ENCODE data around the gene LYRM4. TPM values are rescaled to one million over a fixed set of nuclear protein-coding genes. Genes with fewer than 3 reads are reported as not detected.

LYRM4 gene
- total RNA-seq, 1 donor from 2014 or later: 27.8 TPM

DNA sequence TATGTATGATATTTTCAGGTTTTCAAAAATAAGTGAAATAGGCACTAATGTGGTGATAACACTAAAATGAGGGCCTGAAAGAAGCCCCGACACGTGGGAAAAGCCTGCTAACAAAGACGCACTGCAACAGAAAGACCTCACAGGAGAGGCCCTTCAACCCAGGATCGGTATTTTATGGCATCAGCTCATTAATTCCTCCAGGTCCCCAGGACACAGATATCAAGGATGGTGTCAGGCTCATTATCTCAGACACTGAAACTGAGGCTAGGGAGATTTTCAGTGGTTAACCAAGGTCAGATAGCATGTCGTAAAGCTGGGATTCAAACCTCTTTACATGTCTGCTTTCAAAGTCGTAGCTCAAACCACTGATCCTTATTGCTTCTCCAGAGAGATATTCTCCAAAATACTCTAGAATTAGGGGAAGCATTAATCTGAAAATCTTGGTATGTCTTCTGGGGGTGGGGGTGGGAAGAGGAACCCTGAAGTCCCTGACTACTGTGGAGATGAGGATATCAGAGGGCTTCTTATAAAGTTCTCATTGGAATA, 111.5 kb downstream of the LYRM4 start:
- H3K27me3 ChIP-seq (ENCODE audit: control insufficient read depth, insufficient read depth, low read length): no peaks in the 10 kb centered on the region
- H3K36me3 ChIP-seq (ENCODE audit: control insufficient read depth, insufficient read depth, low read length): no peaks in the 10 kb centered on the region
- TF ChIP-seq, protein P1, sequence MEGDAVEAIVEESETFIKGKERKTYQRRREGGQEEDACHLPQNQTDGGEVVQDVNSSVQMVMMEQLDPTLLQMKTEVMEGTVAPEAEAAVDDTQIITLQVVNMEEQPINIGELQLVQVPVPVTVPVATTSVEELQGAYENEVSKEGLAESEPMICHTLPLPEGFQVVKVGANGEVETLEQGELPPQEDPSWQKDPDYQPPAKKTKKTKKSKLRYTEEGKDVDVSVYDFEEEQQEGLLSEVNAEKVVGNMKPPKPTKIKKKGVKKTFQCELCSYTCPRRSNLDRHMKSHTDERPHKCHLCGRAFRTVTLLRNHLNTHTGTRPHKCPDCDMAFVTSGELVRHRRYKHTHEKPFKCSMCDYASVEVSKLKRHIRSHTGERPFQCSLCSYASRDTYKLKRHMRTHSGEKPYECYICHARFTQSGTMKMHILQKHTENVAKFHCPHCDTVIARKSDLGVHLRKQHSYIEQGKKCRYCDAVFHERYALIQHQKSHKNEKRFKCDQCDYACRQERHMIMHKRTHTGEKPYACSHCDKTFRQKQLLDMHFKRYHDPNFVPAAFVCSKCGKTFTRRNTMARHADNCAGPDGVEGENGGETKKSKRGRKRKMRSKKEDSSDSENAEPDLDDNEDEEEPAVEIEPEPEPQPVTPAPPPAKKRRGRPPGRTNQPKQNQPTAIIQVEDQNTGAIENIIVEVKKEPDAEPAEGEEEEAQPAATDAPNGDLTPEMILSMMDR (IDR thresholded peaks at IDR 0.05; ENCODE audit: insufficient read depth, low read length, poor library complexity, severe bottlenecking): no peak
- H3K4me3 ChIP-seq (ENCODE audit: low read depth, low read length): no peak overlapping the region
- DNase-seq (ENCODE audit: low read depth): no peak

DNA sequence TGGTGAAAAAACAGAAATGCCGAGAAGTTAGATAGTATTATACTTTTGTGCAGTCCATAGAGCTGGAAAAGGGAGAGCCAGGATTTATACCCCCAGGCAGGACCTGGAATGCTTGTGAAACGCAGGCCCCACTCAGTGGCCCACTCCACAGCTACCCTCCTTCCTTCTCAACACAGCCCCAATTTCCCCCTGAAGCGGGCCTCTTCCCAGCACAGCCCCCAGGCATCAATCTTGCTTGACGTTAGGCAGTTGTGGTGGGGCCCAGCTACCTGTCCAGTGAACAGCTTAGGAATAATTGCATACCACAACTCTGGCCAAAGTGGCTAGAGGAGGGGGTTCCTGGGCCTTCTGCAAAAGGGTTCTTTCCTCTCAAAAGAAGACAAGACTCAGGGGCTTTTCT, 114.4 kb downstream of the LYRM4 start:
- Histone ChIP-seq H3K27me3 (ENCODE audit: control insufficient read depth, insufficient read depth, low read length) (no peaks in the 10 kb centered on the region), H3K4me3 (ENCODE audit: low read depth, low read length) (no peak overlapping the region), H3K36me3 (ENCODE audit: control insufficient read depth, insufficient read depth, low read length) (peaks cover 1% of the 10 kb centered on the region)
- DNase-seq (ENCODE audit: low read depth): no peak
- TF ChIP-seq, protein P1 (IDR thresholded peaks at IDR 0.05; ENCODE audit: insufficient read depth, low read length, poor library complexity, severe bottlenecking): no peak

DNA sequence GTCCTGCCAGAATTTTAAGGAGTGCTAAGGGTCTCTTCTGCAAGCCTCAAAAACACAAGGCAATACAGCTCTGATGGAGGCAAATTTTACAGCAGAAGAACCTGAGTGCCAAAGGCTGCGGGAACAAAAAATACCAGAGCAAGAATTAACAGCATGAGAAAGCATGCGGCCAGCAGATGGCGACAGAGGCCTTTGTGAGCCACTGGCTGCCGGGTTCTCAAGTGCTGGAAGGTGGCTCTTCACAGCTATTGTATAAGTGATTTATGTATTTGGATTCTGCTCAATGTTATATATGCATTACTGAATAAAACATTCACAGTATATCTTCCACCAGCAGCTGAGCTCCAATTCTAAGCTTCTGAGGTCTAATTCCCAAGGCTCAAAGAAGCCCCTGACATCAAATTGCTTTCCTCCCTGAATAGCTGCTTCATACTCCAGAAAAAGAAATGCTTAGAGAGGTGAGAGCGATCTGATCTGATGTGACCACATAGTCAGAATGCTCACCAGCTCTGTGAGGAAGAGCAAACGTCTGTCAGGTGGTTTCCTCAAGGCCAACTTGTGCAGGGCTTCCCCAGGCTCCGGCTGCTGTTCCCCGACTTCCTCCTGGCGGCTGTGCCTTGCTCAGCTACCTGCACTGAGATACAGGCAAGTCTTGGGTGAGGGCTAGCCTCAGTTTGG, 117.0 kb downstream of the LYRM4 start:
- H3K27me3 ChIP-seq (ENCODE audit: control insufficient read depth, insufficient read depth, low read length): no peaks in the 10 kb centered on the region
- TF ChIP-seq, protein P1 (IDR thresholded peaks at IDR 0.05; ENCODE audit: insufficient read depth, low read length, poor library complexity, severe bottlenecking): peak; percentile 88
- H3K4me3 ChIP-seq (ENCODE audit: low read depth, low read length): no peak overlapping the region
- DNase-seq (ENCODE audit: low read depth): no peak
- H3K36me3 ChIP-seq (ENCODE audit: control insufficient read depth, insufficient read depth, low read length): peaks cover 1% of the 10 kb centered on the region

DNA sequence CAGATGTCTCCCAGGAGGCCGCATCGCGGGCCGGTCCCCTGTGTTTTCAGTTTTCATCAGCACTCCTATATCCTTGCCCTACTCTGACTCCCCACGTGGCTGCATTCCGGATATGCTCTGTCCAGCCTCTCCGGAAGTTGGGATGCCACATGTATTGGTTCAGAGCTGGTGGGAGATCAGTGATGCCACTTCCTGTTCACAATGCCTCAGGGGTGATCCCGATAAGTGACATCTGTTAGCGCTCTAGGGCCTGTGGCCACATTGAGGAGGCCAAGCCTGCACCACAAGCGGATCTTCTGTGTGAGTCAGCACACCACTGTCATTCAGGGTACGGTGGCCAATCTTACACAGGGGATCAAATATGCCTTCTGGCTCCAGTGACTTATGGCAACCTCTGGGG, 117.8 kb downstream of the LYRM4 start:
- Histone ChIP-seq H3K36me3 (ENCODE audit: control insufficient read depth, insufficient read depth, low read length) (peaks cover 1% of the 10 kb centered on the region), H3K4me3 (ENCODE audit: low read depth, low read length) (no peak overlapping the region), H3K27me3 (ENCODE audit: control insufficient read depth, insufficient read depth, low read length) (no peaks in the 10 kb centered on the region)
- DNase-seq (ENCODE audit: low read depth): no peak
- TF ChIP-seq, protein P1 (IDR thresholded peaks at IDR 0.05; ENCODE audit: insufficient read depth, low read length, poor library complexity, severe bottlenecking): no peak

DNA sequence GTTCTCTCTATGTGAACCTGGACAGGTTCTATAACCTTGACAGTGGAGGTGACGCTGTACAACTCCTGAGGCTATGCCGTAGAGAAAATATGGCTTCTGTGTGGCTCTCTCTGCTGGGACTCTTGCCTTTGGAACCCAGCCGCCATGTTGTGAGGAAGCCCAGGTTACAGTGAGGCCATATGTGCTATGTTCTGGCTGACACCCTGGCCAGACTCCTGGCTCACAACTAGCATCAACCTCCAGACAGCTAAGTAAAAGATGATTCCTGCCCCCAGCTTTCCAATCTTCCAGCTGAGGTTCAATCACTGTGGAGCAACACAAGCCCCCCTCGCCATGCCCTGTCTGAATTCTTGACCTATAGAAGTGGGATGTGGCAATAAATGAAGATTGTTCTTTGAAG, 118.6 kb downstream of the LYRM4 start:
- no peak for DNase-seq (ENCODE audit: low read depth)
- no peak overlapping the region for H3K4me3 ChIP-seq (ENCODE audit: low read depth, low read length)
- H3K36me3 ChIP-seq (ENCODE audit: control insufficient read depth, insufficient read depth, low read length): peaks cover 1% of the 10 kb centered on the region
- no peaks in the 10 kb centered on the region for H3K27me3 ChIP-seq (ENCODE audit: control insufficient read depth, insufficient read depth, low read length)
- TF ChIP-seq, protein P1 (IDR thresholded peaks at IDR 0.05; ENCODE audit: insufficient read depth, low read length, poor library complexity, severe bottlenecking): no peak

DNA sequence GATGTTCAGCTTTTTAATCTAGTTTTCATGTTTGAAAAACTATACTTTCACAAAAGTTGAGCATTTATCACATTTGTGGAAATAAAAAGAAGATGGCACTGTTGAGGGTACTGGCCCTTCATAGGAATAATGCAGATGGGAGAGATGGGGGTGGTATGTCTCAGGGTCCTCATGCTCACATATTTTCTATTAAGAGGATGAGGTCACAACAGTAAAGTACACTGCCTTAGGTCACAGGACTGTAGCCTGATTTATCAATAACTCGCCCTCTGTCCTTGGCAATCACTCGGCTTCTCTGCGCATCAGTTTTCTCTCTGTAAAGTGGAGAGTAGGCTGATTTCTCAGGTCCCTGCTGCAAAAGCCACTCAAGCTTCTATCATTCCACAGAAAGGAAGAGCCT, 119.7 kb downstream of the LYRM4 start:
- TF ChIP-seq, protein P1 (IDR thresholded peaks at IDR 0.05; ENCODE audit: insufficient read depth, low read length, poor library complexity, severe bottlenecking): no peak
- no peak overlapping the region for H3K4me3 ChIP-seq (ENCODE audit: low read depth, low read length)
- H3K27me3 ChIP-seq (ENCODE audit: control insufficient read depth, insufficient read depth, low read length): no peaks in the 10 kb centered on the region
- DNase-seq (ENCODE audit: low read depth): no peak
- peaks cover 1% of the 10 kb centered on the region for H3K36me3 ChIP-seq (ENCODE audit: control insufficient read depth, insufficient read depth, low read length)

Data from kidney epithelial cell (primary cell).